ENCODE results near the gene KIF26A. TPM values are rescaled to one million over a fixed set of nuclear protein-coding genes. Genes with fewer than 3 reads are reported as not detected.
A peak's percentile ranks its signal among the peaks of the same experiment; 100 is the strongest.

KIF26A gene
- total and polyA plus RNA-seq, 8 donors = 0.65 to 21.7 (median 1.5) TPM

GRCh38 chr14:104195878-104196277, 57.5 kb downstream of the KIF26A start:
- Histone ChIP-seq H3K27me3 (peaks cover 0 to 23% (median 0%) of the 10 kb centered on the region in 3 donors), H3K4me1 (peaks cover 0 to 14% (median 9%) of the 10 kb centered on the region in 4 donors), H3K27ac (no peak overlapping the region), H3K36me3 (no peaks in the 10 kb centered on the region), H3K9me3 (no peaks in the 10 kb centered on the region), H3K4me3 (no peak overlapping the region)
- TF ChIP-seq POLR2A (IDR thresholded peaks at IDR 0.05) (no peak), POLR2AphosphoS5 (IDR thresholded peaks at IDR 0.05) (no peak), EP300 (IDR thresholded peaks at IDR 0.05) (no peak), CTCF (IDR thresholded peaks at IDR 0.05) (no peak)
- DNase-seq = peak in 1 of 2 donors; percentile 54
- intact Hi-C loops (cut with DNase I; ENCODE audit: low total_unique reads) = no loop called here
- WGBS, 5 donors = 23 to 43% (median 30%) methylated on average over 13 to 17 of the region's 17 CpGs

- peak in 1 of 2 donors; percentile 58 for DNase-seq
- intact Hi-C loops (cut with DNase I; ENCODE audit: low total_unique reads) = no loop called here
- H3K4me3 ChIP-seq = no peak overlapping the region
- H3K4me1 ChIP-seq = peaks cover 0 to 15% (median 13%) of the 10 kb centered on the region in 4 donors
- H3K27ac ChIP-seq = no peak overlapping the region
- no peaks in the 10 kb centered on the region for H3K9me3 ChIP-seq
- peaks cover 0 to 23% (median 0%) of the 10 kb centered on the region in 3 donors for H3K27me3 ChIP-seq
- TF ChIP-seq POLR2A (IDR thresholded peaks at IDR 0.05) (no peak), EP300 (IDR thresholded peaks at IDR 0.05) (no peak), POLR2AphosphoS5 (IDR thresholded peaks at IDR 0.05) (no peak), CTCF (IDR thresholded peaks at IDR 0.05) (no peak)
- 26 to 45% (median 42%) methylated on average over 11 to 14 of the region's 14 CpGs for WGBS, 5 donors
- H3K36me3 ChIP-seq = no peaks in the 10 kb centered on the region
Measured at GRCh38 chr14:104196461-104197140, 58.2 kb downstream of the KIF26A start.

GRCh38 chr14:104197449-104198247, 59.3 kb downstream of the KIF26A start:
- no peak overlapping the region for H3K4me3 ChIP-seq
- no peaks in the 10 kb centered on the region for H3K36me3 ChIP-seq
- peaks cover 0 to 23% (median 0%) of the 10 kb centered on the region in 3 donors for H3K27me3 ChIP-seq
- DNase-seq = no peak
- no peak overlapping the region for H3K27ac ChIP-seq
- TF ChIP-seq POLR2AphosphoS5 (IDR thresholded peaks at IDR 0.05) = no peak
- TF ChIP-seq POLR2A (IDR thresholded peaks at IDR 0.05) = no peak
- no peak for TF ChIP-seq EP300 (IDR thresholded peaks at IDR 0.05)
- no peak for TF ChIP-seq CTCF (IDR thresholded peaks at IDR 0.05)
- H3K9me3 ChIP-seq = no peaks in the 10 kb centered on the region
- WGBS, 5 donors = 88 to 95% (median 94%) methylated on average over 5 of the region's 5 CpGs
- H3K4me1 ChIP-seq = peaks cover 0 to 23% (median 20%) of the 10 kb centered on the region in 4 donors
- intact Hi-C loops (cut with DNase I; ENCODE audit: low total_unique reads) = no loop called here

DNA sequence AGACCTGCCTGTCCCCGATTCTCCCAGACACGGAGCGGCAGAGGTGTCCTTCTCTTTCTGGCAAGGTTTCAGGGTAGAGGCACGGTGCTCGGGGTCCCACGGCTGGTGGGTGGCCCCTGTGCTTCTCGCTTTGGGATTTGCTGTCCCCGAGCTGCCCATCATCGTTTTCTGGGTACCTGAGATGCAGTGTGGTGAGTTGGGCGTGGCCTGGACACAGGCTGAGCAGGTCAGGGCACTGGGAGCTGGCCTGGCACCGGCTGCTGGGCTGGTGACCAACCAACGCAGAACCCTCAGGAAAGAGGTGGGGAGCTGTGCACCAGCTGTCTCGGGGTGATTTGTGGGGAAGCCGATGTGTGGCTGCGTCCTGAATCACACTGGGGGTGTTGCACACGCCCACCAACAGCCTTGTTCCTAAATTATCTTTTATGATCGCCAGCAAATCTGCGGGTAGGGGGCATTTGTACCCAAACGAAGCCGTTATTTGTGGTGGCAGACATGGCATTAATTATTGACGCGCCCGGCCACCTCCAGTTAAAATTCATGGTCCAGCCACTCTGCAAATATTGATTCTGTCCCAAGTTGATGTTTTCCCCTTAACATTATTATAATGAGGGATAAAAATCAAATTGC, 61.0 kb downstream of the KIF26A start:
- DNase-seq = no peak
- TF ChIP-seq CTCF (IDR thresholded peaks at IDR 0.05) = no peak
- TF ChIP-seq EP300 (IDR thresholded peaks at IDR 0.05) = no peak
- no peak for TF ChIP-seq POLR2AphosphoS5 (IDR thresholded peaks at IDR 0.05)
- peaks cover 0 to 23% (median 20%) of the 10 kb centered on the region in 4 donors for H3K4me1 ChIP-seq
- intact Hi-C loops (cut with DNase I; ENCODE audit: low total_unique reads) = no loop called here
- no peaks in the 10 kb centered on the region for H3K36me3 ChIP-seq
- peaks cover 0 to 23% (median 0%) of the 10 kb centered on the region in 3 donors for H3K27me3 ChIP-seq
- WGBS, 5 donors = 51 to 70% (median 60%) methylated on average over 18 to 23 of the region's 23 CpGs
- no peaks in the 10 kb centered on the region for H3K9me3 ChIP-seq
- H3K27ac ChIP-seq = no peak overlapping the region
- H3K4me3 ChIP-seq = no peak overlapping the region

Data from stomach (tissue), 9 donors.